C4-2B (cell line): ENCODE data around the gene PROK1.

Experiments used
- CTCF ChIP-seq: fragments of 450-650 bp; conservative IDR thresholded peaks from 2 replicates; pipeline ENCODE4 v1.5.1; 2017; ENCODE audit warnings: mild to moderate bottlenecking
- ZFX ChIP-seq: fragments of 450-650 bp; IDR thresholded peaks from 2 replicates; pipeline ENCODE4 v1.6.1; 2017

GRCh38 chr1:110464340-110464739 lies 13.4 kb downstream of the PROK1 start:
- TF ChIP-seq CTCF (no peak), ZFX (no peak)
